Lower lobe of right lung (tissue), 2 donors: Measurements from ENCODE around the gene RRP1B. TPM values are rescaled to one million over a fixed set of nuclear protein-coding genes. Genes with fewer than 3 reads are reported as not detected.
"Not testable (repeated sequence)": the region's sequence is repeated elsewhere in the genome, so short reads cannot be mapped to it uniquely, and the experiment has no call there.

ENCODE experiments used
- ATAC-seq, 2 donors: fragments of 200-7000 bp; cut with Tn5 transposase; one replicate each; pipeline ENCODE4 v1.9.1; 2020 to 2022; ENCODE audit warnings: mild to moderate bottlenecking in 2 of 2, moderate library complexity in 2 of 2
- DNase-seq: peaks from one replicate; pipeline ENCODE4 v3.0.0-alpha.2; 2020
- H3K27ac ChIP-seq: fragments of 200-600 bp; one replicate; pipeline ENCODE4 v1.8.0; 2022
- H3K27me3 ChIP-seq: fragments of 200-600 bp; one replicate; pipeline ENCODE4 v1.8.0; 2022; ENCODE audit warnings: low read depth
- H3K36me3 ChIP-seq: fragments of 200-600 bp; one replicate; pipeline ENCODE4 v1.8.0; 2022; ENCODE audit warnings: mild to moderate bottlenecking
- H3K4me1 ChIP-seq: fragments of 200-600 bp; one replicate; pipeline ENCODE4 v1.8.0; 2022
- H3K4me3 ChIP-seq: fragments of 200-600 bp; one replicate; pipeline ENCODE4 v1.8.0; 2022; ENCODE audit warnings: mild to moderate bottlenecking
- H3K9me3 ChIP-seq: fragments of 200-600 bp; one replicate; pipeline ENCODE4 v1.8.0; 2022
- intact Hi-C: fragments of 100-400 bp; cut with DNase I; formaldehyde crosslinking; loops from one replicate; pipeline ENCODE4 v1.11.0; 2022
- total RNA-seq: library from RNA; stranded (reverse); fragmentation: NEBNext Ultra II Directional; extraction: Animal tissue kit (Norgen Biotek cat#: 25700); gene quantifications from one replicate; pipeline ENCODE4 v1.2.1, GENCODE V29; 2021
- TF ChIP-seq, protein P1 (sequence below): fragments of 200-600 bp; IDR thresholded peaks from one replicate; pipeline ENCODE4 v1.8.0; 2022; ENCODE audit warnings: antibody characterized with exemption, mild to moderate bottlenecking
- donor health status: DM: no; HTN: yes; CAD: no; lungs with severe emphysema.

Gene RRP1B
- total RNA-seq, 1 donor from 2014 or later = 18.1 TPM

DNA sequence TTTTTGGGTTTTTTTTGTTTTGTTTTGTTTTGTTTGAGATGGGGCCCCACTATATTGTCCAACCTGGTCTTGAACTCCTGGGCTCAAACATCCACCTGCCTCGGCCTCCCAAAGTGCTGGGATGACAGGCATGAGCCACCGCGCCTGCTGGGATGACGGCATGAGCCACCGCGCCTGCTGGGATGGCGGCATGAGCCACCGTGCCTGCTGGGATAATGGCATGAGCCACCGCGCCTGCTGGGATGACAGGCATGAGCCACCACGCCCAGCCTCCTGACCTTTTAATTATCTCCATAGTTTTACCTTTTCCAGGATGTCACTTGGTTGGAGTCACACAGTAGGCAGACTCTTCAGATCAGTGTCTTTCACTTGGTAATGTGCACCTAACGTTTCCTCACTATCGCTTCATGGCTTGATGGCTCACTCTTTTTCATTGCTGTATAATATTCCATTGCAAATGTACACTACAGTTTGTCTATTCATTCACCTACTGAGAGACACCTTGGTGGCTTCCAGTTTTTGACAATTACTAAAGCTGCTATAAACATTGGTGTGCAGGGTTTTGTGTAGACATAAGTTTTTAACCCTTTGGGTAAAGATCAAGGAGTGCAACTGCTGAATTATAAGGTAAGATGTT is 49.5 kb downstream of the RRP1B start:
- intact Hi-C loops = no loop called here
- no peak overlapping the region for H3K4me3 ChIP-seq
- no peak overlapping the region for H3K27ac ChIP-seq
- no peaks in the 10 kb centered on the region for H3K27me3 ChIP-seq
- DNase-seq (no peak), ATAC-seq (no peak)
- TF ChIP-seq, protein P1, sequence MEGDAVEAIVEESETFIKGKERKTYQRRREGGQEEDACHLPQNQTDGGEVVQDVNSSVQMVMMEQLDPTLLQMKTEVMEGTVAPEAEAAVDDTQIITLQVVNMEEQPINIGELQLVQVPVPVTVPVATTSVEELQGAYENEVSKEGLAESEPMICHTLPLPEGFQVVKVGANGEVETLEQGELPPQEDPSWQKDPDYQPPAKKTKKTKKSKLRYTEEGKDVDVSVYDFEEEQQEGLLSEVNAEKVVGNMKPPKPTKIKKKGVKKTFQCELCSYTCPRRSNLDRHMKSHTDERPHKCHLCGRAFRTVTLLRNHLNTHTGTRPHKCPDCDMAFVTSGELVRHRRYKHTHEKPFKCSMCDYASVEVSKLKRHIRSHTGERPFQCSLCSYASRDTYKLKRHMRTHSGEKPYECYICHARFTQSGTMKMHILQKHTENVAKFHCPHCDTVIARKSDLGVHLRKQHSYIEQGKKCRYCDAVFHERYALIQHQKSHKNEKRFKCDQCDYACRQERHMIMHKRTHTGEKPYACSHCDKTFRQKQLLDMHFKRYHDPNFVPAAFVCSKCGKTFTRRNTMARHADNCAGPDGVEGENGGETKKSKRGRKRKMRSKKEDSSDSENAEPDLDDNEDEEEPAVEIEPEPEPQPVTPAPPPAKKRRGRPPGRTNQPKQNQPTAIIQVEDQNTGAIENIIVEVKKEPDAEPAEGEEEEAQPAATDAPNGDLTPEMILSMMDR = no peak
- no peaks in the 10 kb centered on the region for H3K9me3 ChIP-seq
- H3K36me3 ChIP-seq = no peaks in the 10 kb centered on the region
- peaks cover 3% of the 10 kb centered on the region for H3K4me1 ChIP-seq

DNA sequence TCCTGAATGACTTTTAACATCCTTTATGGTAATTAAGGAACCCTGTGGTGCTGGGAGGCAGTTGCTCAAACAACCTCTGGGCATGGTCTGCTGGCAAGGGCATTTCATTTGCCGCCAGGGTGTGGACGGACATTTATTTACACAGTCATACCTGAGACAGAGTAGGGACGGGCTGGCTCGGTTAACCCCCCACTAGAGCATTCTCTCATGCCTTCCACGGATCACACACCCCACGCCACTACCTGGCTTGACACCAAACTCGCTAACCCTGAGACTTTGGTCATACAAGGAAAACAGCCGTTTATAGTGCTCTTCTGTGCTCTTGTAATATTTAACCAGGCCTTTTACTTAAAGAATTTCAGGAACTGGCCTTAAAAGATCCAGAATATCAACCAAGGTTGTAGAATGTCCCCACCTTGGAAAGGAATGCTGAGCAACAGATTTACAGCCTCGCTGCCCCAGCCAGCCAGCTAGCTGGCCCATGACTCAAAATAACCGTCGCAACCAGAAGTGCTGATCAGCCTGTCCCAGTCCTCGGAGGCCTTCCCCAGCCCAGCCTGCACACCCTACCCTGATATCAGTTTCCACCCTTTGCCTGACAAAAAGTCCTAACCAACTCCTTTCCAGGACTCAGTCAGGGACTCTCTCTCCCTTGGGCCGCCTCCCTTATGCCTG is 53.0 kb downstream of the RRP1B start:
- Histone ChIP-seq H3K4me1 (peaks cover 3% of the 10 kb centered on the region), H3K27me3 (no peaks in the 10 kb centered on the region), H3K4me3 (no peak overlapping the region), H3K9me3 (no peaks in the 10 kb centered on the region), H3K27ac (peak overlapping the region; percentile 77), H3K36me3 (no peaks in the 10 kb centered on the region)
- TF ChIP-seq, protein P1 = no peak
- intact Hi-C loops = no loop called here
- ATAC-seq = peak; percentile 95
- DNase-seq = peak; percentile 89

DNA sequence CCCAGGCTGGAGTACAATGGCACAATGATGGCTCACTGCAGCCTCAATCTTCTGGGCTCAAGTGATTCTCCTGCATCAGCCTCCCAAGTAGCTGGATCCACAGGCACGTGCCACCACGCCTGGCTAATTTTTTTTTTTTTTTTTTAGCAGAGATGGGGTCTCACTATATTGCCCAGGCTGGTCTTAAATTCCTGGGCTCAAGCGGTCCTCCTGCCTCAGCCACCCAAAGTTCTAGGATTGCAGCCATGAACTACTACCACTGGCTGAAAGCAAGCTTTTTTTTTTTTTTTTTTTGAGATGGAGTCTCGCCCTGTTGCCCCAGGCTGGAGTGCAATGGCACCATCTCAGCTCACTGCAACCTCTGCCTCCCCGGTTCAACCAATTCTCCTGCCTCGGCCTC is 53.8 kb downstream of the RRP1B start:
- intact Hi-C loops, DNase-seq, H3K27me3 ChIP-seq, H3K4me3 ChIP-seq, H3K36me3 ChIP-seq, ATAC-seq, H3K9me3 ChIP-seq, H3K4me1 ChIP-seq: not testable (repeated sequence)
- peak overlapping the region; percentile 77 for H3K27ac ChIP-seq

DNA sequence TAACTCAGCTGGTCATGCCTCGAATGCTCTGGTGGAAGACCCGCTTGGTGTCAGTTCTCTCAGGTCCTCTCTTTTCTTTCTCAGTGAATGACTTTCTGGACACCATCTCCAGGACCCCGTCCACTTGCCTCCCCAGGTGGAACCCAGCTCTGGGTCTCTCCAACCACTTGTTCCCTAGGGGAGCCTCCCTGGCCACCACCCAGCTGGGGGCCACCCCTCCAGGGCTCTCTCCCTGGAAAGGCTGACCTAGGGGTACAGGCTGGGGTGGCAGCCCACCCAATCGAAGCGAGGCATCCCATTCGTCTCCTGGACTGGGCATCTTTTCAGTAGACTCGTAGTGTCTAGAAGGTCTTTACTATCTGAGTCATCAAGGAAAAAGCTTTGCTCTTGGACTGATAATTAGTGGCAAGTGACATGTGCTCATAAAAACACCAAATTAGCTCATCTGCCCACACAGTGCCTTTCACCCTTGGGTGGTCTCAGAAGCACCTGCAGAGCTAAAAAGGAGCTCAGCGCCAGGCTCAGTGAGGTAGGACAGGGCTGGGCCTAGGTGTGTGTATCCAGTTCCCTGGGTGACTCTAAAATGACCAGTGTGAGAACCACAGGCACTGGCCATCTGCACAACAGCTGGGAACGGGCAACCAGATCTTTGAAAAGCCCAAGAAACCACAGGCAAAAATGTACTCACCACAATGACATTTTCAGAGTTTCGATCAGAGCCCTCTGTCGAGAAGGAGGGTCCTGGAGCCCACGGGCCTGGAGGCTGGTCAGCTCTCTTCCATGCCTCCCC is 57.2 kb downstream of the RRP1B start:
- no peak overlapping the region for H3K4me3 ChIP-seq
- no peaks in the 10 kb centered on the region for H3K27me3 ChIP-seq
- DNase-seq (no peak), ATAC-seq (no peak)
- intact Hi-C loops = no loop called here
- no peaks in the 10 kb centered on the region for H3K36me3 ChIP-seq
- no peak overlapping the region for H3K27ac ChIP-seq
- H3K4me1 ChIP-seq = peaks cover 27% of the 10 kb centered on the region
- TF ChIP-seq, protein P1 = no peak
- H3K9me3 ChIP-seq = no peaks in the 10 kb centered on the region

DNA sequence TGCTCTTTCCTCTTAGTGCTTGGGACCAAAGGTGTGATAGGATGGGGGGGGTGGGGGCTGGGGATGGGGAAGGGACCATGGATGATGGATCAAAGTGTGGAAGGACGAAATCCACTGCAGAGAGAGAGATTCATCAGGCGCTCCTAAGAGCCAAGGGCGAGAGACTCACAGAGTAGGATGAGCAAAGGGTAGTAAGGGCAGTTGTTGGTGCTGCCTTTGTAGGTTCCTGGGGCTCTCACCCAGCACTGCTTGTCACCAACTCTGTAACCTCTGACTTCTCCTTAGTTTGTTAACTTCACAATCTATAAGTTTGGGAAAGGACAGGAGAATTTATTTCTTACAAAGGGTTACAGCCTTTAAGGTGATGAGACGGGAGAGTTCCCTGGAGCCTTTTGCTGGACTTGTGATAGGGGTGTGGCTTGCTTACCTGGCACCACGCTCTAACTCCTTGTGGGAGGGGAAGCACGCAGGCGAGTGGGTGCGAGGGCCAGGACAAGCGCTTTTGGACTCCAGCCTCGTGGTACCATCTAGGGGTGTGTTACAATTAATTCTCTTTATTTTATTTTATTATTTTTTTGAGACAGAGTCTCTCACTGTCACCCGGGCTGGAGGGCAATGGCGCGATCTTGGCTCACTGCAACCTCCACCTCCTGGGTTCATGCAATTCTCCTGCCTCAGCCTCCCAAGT is 58.0 kb downstream of the RRP1B start:
- Histone ChIP-seq H3K4me3 (no peak overlapping the region), H3K27ac (no peak overlapping the region), H3K9me3 (no peaks in the 10 kb centered on the region), H3K27me3 (no peaks in the 10 kb centered on the region), H3K36me3 (no peaks in the 10 kb centered on the region), H3K4me1 (peaks cover 34% of the 10 kb centered on the region)
- ATAC-seq (no peak), DNase-seq (no peak)
- TF ChIP-seq, protein P1 = no peak
- intact Hi-C loops = no loop called here
